Stimulated activated CD8-positive, alpha-beta memory T cell treated with anti-CD3 and anti-CD28 coated beads, Interleukin-12 subunit alpha, Interleukin-12 subunit beta, amount 100 ng/mL, for 24 hours (primary cell): ENCODE data around the gene SYNGR4.
"Not testable (repeated sequence)": the region's sequence is repeated elsewhere in the genome, so short reads cannot be mapped to it uniquely, and the experiment has no call there.

Source experiments
- DNase-seq: peaks from one replicate; pipeline ENCODE4 v3.0.0-alpha.2; 2020; ENCODE audit errors: extremely low read depth

SYNGR4 gene

DNA sequence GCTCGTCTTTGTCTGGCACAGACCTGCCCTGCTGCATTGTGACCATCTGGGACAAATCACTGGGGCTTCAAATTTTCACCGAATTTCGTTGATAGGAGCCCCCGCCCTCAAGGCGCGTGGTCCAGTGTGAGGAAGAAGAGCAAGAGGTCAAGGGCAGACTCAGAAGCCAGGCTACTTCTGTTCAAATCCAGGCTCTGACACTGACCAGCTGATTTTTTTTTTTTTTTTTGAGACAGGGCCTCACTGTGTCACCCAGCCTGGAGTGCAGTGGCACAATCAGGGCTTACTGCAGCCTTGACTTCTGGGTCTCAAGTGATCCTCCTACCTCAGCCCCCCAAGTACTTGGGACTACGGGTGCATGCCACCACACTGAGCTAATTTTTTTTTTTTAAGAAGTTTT, 7.2 kb downstream of the SYNGR4 start:
- no peak for DNase-seq

DNA sequence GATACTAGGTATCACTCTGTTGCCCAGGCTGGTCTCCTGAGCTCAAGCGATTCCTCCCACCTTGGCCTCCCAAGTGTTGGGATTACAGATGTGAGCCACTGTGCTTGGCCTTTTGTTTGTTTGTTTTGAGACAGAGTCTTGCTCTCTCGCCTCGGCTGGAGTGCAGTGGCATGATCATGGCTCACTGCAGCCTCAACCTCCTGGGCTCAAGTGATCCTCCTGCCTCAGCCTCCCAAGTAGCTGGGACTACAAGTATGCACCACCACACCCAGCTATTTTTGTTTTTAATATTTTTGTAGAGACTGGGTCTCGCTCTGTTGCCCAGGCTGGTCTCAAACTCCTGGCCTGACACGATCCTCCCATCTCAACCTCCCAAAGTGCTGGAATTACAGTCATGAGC, 7.6 kb downstream of the SYNGR4 start:
- not testable (repeated sequence) for DNase-seq

DNA sequence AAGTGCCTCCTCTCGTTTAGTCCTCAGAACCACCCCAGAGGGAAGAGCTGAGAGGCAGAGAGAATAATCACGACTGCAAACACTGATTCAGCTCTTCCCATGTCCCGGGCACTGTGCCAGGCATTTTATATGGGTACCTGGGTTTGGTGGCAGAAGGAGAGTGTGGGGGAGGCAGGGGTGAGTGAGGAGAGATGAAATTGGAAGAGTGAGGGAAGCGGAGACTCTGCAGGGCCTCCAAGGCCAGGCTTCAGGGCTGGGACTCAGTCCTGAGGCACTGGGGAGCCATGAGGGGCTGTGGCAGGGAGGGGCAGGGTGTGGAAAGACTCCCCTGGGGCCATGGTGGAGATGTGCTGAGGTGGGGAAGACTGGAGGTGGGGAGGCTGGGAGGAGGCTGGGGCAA, 8.7 kb downstream of the SYNGR4 start:
- no peak for DNase-seq

DNA sequence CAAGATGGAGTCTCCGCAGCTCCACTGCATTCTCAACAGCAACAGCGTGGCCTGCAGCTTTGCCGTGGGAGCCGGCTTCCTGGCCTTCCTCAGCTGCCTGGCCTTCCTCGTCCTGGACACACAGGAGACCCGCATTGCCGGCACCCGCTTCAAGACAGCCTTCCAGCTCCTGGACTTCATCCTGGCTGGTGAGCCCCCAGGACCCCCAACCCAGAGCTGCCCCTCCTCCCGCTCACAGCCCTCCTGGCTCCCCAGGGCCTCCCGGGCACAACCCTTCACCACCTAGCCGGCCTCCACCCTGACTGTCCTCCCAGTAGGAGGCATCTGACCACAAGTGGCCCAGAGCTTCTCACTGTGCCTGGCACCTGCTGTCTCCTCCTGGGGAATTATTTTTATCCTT, 9.4 kb downstream of the SYNGR4 start:
- DNase-seq: no peak

DNA sequence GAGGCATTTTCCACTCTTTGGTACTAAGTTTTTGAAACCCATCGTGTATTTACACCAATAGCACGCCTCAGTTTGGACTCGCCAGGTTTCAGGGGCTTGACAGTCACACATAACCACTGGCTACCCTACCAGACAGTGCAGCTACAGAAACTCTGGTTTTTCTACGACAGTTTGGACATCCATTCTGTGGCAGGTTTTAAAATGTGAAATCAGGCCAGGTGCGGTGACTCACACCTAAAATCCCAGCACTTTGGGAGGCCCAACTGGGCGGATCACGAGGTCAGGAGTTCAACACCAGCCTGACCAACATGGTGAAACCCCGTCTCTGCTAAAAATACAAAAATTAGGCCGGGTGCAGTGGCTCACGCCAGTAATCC, 14.0 kb downstream of the SYNGR4 start:
- DNase-seq: no peak

DNA sequence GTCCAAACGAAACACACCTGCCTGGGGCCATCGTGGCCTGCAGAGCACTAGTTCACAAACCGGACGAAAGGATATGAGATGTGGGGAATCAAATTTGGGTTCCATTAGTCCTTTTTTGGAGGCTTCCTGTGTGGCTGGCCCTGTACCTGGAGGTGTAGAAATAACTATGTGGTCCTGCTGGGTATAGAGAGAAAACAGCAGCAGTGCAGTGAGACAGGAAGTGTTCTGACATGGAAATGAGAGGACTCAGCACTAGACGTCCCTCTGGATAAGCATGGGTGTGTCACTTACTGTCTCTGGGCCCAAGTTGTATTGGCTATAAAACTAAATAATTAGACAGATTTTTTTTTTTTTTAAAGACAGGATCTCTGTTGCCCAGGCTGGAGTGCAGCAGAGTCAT, 14.9 kb downstream of the SYNGR4 start:
- DNase-seq: no peak

DNA sequence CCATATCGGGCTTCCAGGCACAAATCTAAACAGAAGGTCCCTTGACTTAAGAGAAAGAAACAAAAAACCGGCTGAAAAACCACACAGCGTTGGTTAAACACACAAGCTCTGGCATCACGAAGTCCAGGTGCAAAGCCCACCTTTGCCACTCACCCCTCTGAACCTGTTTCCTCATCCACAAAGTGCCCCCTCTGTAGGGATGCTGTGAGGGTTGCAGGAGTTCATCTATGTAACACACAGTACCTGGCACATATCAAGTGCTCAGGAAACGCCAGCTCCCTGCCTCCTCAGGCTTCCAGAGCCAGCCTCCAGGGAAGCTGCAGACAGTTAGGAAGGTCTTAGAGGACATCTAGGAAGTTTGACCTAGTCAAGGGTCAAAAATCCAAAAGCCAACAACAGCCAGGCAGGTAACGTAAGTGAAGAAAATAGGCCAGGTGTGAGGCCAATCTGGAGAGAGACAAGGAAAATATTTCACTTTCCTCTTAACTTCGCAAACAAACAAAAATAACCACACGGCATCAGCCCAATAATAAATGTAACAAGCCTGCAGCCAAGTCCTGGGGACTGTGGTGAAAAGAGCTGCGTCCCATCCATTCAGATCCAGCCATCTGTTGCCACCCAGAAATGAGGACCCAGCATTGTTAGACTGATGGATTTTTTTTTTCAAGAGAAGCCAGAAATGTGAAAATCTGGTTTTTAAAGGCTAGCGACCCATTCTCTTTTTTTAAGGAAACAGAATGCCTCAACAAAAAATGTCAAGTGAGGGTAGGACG, 17.2 kb downstream of the SYNGR4 start:
- DNase-seq: no peak

DNA sequence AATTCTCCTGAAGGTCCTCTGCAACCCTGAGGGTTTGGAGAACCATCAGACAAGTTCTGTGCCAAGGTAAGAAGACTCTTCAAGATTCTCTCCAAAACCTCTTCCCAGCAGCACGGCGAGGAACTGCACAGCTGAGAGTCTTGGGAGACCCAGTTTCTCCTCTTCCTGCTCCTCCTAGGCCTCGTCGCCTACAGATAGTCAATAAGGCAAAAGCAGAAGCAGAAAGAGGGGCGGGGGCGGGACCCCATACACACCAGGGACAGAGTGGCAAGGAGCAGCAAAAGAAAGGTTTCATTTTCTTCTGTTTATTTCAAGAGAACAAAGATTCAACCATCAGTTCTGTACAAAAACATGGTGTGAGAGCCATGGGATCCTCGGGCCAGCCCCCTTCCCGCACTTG, 18.1 kb downstream of the SYNGR4 start:
- no peak for DNase-seq

DNA sequence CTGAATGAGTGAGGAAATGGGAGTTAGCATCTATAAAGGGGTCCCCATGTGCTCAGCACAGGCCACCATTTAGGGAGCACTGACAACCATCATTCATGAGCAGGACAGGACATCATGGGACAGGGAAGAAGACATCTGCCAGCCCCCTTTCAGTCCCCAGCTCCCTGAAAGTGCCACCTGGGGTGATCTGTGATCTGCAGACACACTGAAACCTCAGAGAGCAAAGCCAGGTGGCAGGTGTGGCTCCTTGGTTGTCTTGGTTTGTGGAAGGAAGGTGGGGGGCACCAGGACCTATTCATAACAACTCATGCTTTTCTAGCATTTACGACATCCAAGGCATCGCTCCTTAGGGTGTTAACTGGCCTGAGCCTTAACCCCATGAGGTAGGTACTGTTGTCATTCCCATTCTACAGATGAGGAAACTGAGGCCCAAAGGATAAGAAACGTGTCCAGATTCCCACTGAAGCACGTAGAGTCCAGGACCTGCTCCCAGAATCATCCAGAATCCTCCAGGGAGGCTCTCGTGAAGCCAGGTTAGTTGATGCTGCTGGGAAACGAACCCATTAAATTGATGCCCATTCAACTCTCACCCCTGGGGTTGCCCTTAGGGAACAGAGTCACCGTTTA, 21.4 kb downstream of the SYNGR4 start:
- DNase-seq: no peak

DNA sequence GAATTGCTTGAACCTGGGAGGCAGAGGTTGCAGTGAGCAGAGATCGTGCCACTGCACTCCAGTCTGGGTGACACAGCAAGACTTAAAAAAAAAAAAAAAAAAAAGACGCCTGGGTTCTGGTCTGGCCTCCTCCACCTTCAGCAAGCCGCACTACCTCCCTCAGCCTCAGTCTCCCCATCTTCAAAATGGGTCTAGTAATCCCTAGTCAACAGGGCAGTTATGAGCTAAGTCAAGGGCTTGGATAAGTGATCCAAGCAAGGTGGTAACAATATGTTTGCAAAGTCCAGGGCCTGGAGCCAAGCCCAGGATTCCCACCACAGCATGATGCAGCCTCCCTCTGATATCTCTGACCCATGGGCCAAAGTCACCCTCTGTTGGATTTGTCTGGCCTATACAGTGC, 22.8 kb downstream of the SYNGR4 start:
- DNase-seq: no peak

DNA sequence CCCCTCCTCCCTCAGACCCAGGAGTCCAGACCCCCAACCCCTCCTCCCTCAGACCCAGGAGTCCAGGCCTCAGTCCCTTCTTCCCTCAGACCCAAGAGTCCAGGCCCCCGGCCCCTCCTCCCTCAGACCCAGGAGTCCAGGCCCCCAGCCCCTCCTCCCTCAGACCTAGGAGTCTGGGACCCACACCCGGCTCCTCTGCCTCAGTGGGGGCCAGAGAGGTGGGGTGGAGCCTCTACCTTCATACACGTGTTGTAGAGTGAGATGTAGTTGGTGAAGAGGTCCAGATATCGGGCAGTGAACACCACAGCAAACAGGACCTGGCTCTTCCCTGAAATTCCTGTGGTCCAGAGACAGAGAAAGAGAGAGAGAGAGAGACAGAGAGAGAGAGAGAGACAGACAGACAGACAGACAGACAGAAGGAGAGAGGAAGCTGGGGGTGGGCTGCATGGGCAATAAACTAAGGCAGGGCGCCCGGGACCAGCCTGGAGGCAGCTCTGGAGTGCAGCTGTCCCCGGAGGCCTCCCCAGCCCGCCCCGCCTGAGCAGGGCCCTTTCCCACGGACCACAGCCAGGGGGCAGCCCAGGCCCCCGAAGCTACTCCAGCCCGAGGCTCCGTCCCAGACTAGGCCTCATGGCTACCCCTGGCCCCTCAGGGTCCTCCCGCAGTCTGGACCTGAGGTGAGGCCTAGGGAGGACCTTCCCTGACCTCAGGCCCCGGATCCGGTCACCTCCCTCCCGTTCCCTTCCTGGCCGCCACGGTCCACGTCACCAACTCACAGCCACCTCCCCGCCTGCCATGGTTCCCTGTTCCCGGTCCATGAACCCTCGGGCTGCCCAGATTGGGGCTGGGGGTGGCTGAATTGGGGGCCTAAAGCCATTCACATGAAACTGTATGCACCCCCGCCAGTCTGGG, 26.3 kb downstream of the SYNGR4 start:
- no peak for DNase-seq

DNA sequence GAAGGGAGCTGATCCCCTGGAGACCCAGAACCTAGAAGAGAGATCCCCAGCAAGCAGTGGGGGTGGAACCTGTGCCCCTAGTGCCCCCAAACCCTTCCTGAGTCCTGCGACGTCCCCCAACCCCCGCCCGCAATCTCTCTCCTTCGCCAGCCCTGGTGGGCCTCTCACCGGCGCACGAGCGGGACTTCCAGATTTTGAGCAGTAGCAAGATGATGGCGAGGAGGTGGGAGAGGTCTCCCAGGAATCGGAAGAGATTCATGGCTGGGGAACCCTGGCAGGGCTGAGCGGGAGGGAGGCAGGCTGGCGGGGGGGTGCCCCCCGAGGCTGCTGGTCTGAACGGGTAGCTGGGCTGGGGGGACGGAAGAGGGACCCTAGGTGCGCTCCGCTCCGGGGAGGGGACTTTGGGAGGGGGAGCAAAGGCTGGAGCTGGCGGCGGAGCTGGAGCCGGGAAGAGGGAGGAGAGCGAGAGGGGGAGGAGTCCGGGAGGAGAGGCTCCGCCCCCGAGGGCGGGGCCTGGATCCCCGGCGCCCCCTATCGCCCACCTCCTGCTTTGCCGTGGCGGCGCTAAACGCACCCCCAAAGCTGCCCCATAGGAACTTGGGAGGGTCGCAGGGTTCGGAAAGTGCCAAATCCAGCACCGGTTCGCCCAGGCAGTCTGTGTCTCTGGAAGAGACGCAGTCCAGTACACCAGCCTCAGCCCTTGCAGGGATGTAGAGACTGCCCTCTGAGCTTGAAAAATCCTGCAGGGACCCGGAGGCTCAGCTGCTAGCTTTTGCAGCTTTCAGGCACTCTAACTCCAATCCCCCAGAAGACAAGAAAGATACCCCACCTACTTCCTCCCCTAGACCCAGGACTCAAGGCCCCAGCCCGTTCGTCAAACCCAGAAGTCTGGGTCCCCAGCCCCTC, 27.2 kb downstream of the SYNGR4 start, which contains the start of gene KDELR1:
TSS of gene KDELR1 (minus strand) at position 452 of the 906 bp plus-strand sequence. CDS start at position 259, 193 bp downstream.
- no peak for DNase-seq

DNA sequence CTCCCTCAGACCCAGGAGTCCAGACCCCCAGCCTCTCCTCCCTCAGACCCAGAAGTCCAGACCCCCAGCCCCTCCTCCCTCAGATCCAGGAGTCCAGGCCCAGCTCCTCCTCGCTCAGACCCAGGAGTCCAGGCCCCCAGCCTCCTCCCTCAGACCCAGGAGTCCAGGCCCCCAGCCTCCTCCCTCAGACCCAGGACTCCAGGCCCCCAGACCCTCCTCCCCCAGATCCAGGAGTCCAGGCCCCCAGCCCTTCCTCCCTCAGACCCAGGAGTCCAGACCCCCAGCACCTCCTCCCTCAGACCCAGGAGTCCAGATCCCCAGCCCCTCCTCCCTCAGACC, 27.8 kb downstream of the SYNGR4 start:
- not testable (repeated sequence) for DNase-seq

DNA sequence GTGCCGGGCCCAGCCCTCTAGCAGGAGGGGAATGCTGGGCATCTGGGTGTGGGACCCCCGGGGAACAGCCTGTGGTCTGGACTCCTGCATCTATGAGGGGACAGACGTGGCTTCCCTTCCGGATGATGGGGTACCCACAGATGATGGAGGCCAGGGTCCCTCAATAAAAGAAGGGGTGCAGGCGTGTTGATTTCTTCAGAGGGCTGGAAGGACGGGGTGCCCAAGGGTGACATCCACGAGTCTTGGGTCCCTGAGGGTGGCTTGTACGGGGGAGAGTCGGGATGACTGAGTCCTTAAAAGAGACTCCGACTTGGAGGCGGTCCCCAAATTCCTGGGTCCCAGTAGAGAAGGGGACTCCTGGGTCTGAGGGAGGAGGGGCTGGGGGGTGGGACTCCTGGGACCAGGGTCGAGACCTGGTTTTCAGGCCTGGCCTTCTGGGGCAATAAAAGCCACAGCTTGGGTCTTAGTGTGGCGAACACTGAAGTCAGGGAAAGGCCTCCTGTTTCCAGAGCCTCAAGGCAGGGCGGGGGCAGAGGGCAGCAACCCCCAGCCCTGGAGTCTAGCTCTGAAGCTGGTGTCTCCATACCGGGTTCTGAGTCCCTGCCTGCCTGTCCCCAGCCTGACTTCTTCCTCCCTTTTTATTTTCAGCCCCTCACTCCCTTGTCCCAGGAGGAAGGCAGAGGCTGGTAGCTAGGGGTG, 28.8 kb downstream of the SYNGR4 start:
- DNase-seq: no peak

DNA sequence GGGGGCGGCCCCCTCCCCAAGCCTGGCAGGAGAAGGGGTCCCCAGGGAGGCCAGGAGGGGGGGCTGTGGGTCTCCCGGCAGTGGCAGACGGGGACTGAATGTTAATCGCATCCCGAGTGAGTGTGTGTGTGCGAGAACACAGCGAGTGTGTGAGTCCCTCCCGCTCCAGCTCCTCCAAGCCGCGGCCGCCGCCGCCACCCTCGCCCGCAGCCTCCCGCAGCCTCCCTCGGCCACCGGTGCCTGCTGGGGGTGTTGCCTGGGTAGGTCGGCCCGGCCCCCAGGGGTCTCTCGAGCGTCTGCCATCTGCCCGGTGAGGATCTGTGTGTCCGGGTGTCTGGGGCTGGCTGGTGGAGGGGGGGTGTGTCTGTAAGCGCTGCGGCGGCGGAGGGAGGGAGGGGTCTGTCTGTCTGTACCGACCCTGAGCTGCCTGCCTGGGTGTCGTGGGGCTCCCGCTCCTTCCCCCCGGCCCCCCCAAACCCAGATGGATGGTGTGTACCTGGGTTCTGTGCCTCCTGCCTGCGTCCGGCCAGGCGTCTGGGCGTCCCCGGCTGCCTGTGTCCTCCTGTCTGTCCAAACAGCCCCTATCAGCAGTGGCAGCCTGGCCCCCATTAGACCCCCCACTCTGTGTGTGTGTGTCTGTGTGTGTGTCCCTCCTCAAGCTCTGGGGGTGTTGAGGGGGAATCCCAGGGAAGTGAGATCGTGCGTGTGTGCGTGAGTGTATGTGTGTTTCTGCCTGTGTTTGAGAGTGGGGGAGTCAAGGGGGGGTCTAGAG, 29.6 kb downstream of the SYNGR4 start, which contains the start of gene GRIN2D:
TSS of gene GRIN2D (plus strand) at position 110 of the 772 bp plus-strand sequence. CDS start 4,725 bp downstream, outside the sequence.
- no peak for DNase-seq

DNA sequence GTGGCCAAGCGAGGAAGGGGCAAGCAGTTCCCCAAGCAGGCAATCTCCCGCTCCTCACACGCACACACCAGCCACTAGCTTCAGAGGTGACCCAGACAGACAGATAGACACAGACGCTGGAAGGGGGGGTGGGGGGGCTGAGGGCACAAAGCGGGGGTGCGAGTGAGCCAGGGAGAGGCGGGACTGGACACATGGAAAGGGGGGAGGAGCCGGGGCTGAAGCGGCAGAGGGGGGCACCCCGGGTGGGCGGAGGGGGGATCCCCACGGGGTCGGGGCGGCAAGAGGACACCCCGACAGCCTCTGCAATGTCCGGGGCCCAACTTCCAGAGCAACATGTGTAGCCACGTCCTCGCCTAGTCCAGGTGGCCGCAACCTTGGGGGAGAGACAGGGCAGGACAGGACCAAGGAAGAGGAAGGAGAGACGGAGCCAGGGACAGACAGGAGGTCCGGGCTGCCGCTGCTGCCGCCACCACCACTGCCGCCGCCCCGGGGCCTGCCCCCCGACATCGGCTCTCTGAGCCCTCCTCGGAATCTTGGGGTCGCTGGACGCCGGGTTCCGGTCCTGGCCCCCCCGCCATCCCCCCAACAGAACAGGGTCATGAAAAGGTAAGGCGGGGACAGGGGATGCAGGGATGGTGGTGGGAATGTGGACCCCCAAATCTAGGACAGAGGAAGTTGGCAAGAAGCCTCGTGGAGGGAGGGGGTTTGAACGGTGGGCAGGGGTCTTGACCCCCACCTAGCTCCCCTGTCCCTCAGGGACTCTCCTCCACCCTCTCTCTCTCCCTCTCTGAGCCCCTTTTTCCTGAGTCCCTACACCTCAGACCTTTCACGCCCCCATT, 30.4 kb downstream of the SYNGR4 start:
- no peak for DNase-seq

DNA sequence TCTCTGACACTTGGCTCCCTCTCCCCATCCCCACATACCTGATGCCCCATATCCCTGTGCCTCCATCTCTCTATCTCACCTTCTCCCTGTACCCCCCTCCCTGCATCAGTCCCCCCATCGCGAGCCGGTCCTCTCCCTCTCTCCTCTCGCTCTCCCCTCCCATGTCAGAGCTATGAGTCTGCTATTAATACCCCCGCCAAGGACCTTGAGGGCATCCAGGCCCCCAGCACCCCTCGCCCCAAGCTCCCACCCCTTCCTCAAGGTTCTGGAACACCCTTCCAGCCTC, 30.9 kb downstream of the SYNGR4 start:
- no peak for DNase-seq

DNA sequence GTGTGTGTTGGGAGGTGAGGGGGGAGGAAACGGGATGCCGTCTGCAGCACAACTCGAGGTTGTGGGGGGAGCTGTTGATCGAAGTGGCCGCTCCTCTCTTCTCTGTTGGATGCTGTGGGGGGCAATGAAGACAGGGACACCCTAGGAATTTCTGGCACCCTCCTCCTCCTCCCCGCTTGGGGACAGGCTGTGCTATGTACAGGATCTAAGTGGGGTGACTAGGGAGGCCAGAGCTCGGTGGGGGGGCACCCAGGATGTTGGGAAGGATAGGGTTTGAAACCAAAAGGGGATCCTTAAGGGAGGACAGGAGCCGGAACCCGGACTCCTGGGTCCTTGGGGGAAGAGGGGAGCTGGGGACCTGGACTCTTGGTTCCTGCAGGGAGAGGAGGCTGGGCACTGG, 31.3 kb downstream of the SYNGR4 start:
- DNase-seq: no peak
